Ectodermal cell (in vitro differentiated cells): ENCODE data around the gene ADCY2.

Experiments
- H3K27ac ChIP-seq: 2 replicates; pipeline ENCODE4 v1.7.0; 2013; ENCODE audit warnings: mild to moderate bottlenecking, low read depth, low read length; ENCODE audit not compliant: insufficient read depth, poor library complexity, severe bottlenecking
- H3K27me3 ChIP-seq: 2 replicates; pipeline ENCODE4 v1.7.0; 2013; ENCODE audit warnings: mild to moderate bottlenecking, low read length; ENCODE audit not compliant: insufficient read depth, control insufficient read depth, poor library complexity, severe bottlenecking
- H3K36me3 ChIP-seq: one replicate; pipeline ENCODE4 v1.7.0; 2013; ENCODE audit warnings: low read length; ENCODE audit not compliant: control insufficient read depth, insufficient read depth
- H3K4me1 ChIP-seq: one replicate; pipeline ENCODE4 v1.7.0; 2013; ENCODE audit warnings: low read length; ENCODE audit not compliant: control insufficient read depth, insufficient read depth
- H3K4me3 ChIP-seq: 2 replicates; pipeline ENCODE4 v1.7.0; 2013; ENCODE audit warnings: low read depth, low read length, control low read depth; ENCODE audit not compliant: insufficient read depth
- H3K9me3 ChIP-seq: 2 replicates; pipeline ENCODE4 v1.7.0; 2013; ENCODE audit warnings: mild to moderate bottlenecking, low read length, moderate library complexity; ENCODE audit not compliant: control insufficient read depth
- WGBS, 2 experiments: methylation state at CpG; one replicate each; pipeline ENCODE4 v1.1.7; 2013; ENCODE audit warnings: missing lambda C conversion rate in 2 of 2; 5-methylcytosine and 5-hydroxymethylcytosine counted together

The ADCY2 gene

GRCh38 chr5:7755958-7756357, 360.0 kb downstream of the ADCY2 start:
- WGBS, 2 experiments: 96 to 97% methylated on average over 5 of the region's 5 CpGs
- H3K36me3 ChIP-seq: no peaks in the 10 kb centered on the region
- H3K27ac ChIP-seq: no peak overlapping the region
- no peak overlapping the region for H3K4me3 ChIP-seq
- no peaks in the 10 kb centered on the region for H3K27me3 ChIP-seq
- no peaks in the 10 kb centered on the region for H3K9me3 ChIP-seq
- H3K4me1 ChIP-seq: no peaks in the 10 kb centered on the region

DNA sequence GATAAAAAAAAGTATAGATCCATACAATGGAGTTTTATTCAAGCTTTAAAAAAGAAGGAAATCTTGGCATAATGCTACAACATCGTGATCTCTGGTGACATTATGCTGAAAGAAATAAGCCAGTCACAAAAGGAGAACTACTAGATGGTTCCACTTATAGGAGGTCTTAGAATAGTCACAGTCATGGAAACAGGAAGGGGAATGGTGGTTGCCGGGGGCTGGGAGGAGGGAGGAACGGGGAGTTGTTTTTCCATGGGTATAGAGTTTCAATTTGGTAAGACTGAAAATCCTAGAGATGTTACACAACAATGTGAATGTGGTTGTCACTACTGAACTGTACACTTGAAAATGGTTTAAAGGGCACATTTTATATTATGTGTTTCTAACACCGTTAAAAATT, 360.5 kb downstream of the ADCY2 start:
- WGBS, 2 experiments: 87 to 91% methylated on average over 4 of the region's 4 CpGs
- Histone ChIP-seq H3K36me3 (no peaks in the 10 kb centered on the region), H3K4me3 (no peak overlapping the region), H3K27me3 (no peaks in the 10 kb centered on the region), H3K9me3 (no peaks in the 10 kb centered on the region), H3K27ac (no peak overlapping the region), H3K4me1 (no peaks in the 10 kb centered on the region)

- Histone ChIP-seq H3K9me3 (no peaks in the 10 kb centered on the region), H3K27ac (no peak overlapping the region), H3K27me3 (no peaks in the 10 kb centered on the region), H3K4me1 (no peaks in the 10 kb centered on the region), H3K4me3 (no peak overlapping the region), H3K36me3 (no peaks in the 10 kb centered on the region)
- WGBS, 2 experiments: 92 to 94% methylated on average over 8 of the region's 8 CpGs
These were observed 363.4 kb downstream of the ADCY2 start for GRCh38 chr5:7759257-7759871.

- no peak overlapping the region for H3K27ac ChIP-seq
- no peaks in the 10 kb centered on the region for H3K4me1 ChIP-seq
- H3K9me3 ChIP-seq: no peaks in the 10 kb centered on the region
- no peaks in the 10 kb centered on the region for H3K36me3 ChIP-seq
- WGBS, 2 experiments: 93 to 95% methylated on average over 8 of the region's 8 CpGs
- H3K4me3 ChIP-seq: no peak overlapping the region
- H3K27me3 ChIP-seq: no peaks in the 10 kb centered on the region
These were observed 364.1 kb downstream of the ADCY2 start for GRCh38 chr5:7759951-7760580.

DNA sequence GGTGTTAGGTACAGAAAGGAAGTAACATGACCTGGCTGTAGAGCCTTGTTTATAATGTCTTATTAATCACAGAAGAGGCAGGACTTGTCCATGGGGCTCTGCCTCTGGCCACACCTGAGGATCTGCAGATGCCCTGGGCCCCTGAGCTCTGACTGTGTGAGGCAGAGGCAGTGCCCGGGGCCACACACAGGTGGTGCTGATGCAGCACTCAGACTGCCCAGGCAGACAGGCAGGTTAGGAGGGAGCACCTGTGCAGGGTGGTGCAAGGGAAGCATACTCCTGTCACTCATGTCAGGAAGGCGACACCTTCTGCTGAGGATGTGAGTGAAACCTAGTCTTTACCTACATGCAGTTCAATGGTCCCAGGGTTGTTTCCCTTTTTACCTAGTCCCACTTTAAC, 366.3 kb downstream of the ADCY2 start:
- no peak overlapping the region for H3K27ac ChIP-seq
- no peak overlapping the region for H3K4me3 ChIP-seq
- no peaks in the 10 kb centered on the region for H3K36me3 ChIP-seq
- no peaks in the 10 kb centered on the region for H3K4me1 ChIP-seq
- WGBS, 2 experiments: 93 to 98% methylated on average over 2 of the region's 2 CpGs
- H3K9me3 ChIP-seq: no peaks in the 10 kb centered on the region
- no peaks in the 10 kb centered on the region for H3K27me3 ChIP-seq

- no peak overlapping the region for H3K27ac ChIP-seq
- 89 to 91% methylated on average over 9 of the region's 9 CpGs for WGBS, 2 experiments
- no peak overlapping the region for H3K4me3 ChIP-seq
- no peaks in the 10 kb centered on the region for H3K27me3 ChIP-seq
- no peaks in the 10 kb centered on the region for H3K4me1 ChIP-seq
- H3K36me3 ChIP-seq: no peaks in the 10 kb centered on the region
- H3K9me3 ChIP-seq: no peaks in the 10 kb centered on the region
These were observed 367.7 kb downstream of the ADCY2 start for GRCh38 chr5:7763621-7764072.

GRCh38 chr5:7764452-7764851, 368.5 kb downstream of the ADCY2 start:
- H3K27ac ChIP-seq: no peak overlapping the region
- 100% methylated on average over 1 of the region's 1 CpG for WGBS, 2 experiments
- no peaks in the 10 kb centered on the region for H3K36me3 ChIP-seq
- no peaks in the 10 kb centered on the region for H3K4me1 ChIP-seq
- no peaks in the 10 kb centered on the region for H3K27me3 ChIP-seq
- H3K4me3 ChIP-seq: no peak overlapping the region
- H3K9me3 ChIP-seq: no peaks in the 10 kb centered on the region

- Histone ChIP-seq H3K4me1 (no peaks in the 10 kb centered on the region), H3K27me3 (no peaks in the 10 kb centered on the region), H3K27ac (no peak overlapping the region), H3K9me3 (no peaks in the 10 kb centered on the region), H3K36me3 (no peaks in the 10 kb centered on the region), H3K4me3 (no peak overlapping the region)
- 92 to 93% methylated on average over 2 of the region's 2 CpGs for WGBS, 2 experiments
These were observed 374.5 kb downstream of the ADCY2 start for GRCh38 chr5:7770436-7770835.

- H3K27ac ChIP-seq: no peak overlapping the region
- H3K27me3 ChIP-seq: no peaks in the 10 kb centered on the region
- no peak overlapping the region for H3K4me3 ChIP-seq
- no peaks in the 10 kb centered on the region for H3K9me3 ChIP-seq
- H3K4me1 ChIP-seq: no peaks in the 10 kb centered on the region
- 89 to 96% methylated on average over 6 of the region's 6 CpGs for WGBS, 2 experiments
- no peaks in the 10 kb centered on the region for H3K36me3 ChIP-seq
These were observed 376.2 kb downstream of the ADCY2 start for GRCh38 chr5:7772141-7772540.

DNA sequence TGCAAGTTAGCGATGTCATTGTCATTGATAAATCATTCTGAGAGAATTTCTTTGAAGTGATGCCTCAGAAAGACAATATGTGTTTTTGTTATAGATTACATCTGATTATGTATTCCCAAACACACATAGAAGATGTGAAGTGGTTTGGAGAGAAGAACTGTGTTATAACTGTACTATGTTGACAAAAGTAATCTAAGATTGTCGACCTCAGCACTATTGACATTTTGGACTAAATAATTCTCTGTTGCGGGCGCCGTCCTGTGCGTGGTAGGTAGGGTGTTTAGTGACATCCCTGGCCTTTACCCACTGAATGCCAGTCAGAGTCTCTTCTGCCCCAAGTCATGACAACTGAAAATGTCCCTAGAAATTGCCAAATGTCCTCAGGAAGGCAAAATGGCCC, 377.2 kb downstream of the ADCY2 start:
- no peaks in the 10 kb centered on the region for H3K36me3 ChIP-seq
- 92 to 98% methylated on average over 6 of the region's 6 CpGs for WGBS, 2 experiments
- H3K9me3 ChIP-seq: no peaks in the 10 kb centered on the region
- H3K4me3 ChIP-seq: no peak overlapping the region
- no peaks in the 10 kb centered on the region for H3K4me1 ChIP-seq
- H3K27me3 ChIP-seq: no peaks in the 10 kb centered on the region
- no peak overlapping the region for H3K27ac ChIP-seq
